Large intestine (tissue), 3 donors: Measurements from ENCODE around the gene TBC1D5. TPM values are rescaled to one million over a fixed set of nuclear protein-coding genes. Genes with fewer than 3 reads are reported as not detected.

ENCODE experiments used
- DNase-seq, 2 donors: peaks; one replicate each; pipeline versions ENCODE4 v3.0.0 to v3.0.0-alpha.2; 2013
- H3K27ac ChIP-seq: one replicate; pipeline ENCODE4 v1.5.1; 2013; ENCODE audit warnings: low read length
- H3K27me3 ChIP-seq: 2 replicates; pipeline ENCODE4 v1.6.1; 2013; ENCODE audit warnings: low read length; ENCODE audit not compliant: control insufficient read depth, insufficient read depth
- H3K36me3 ChIP-seq: 2 replicates; pipeline ENCODE4 v1.6.1; 2013; ENCODE audit warnings: low read length; ENCODE audit not compliant: control insufficient read depth, insufficient read depth
- H3K4me1 ChIP-seq: one replicate; pipeline ENCODE4 v1.6.1; 2013; ENCODE audit warnings: low read length; ENCODE audit not compliant: control insufficient read depth, insufficient read depth
- H3K4me3 ChIP-seq: one replicate; pipeline ENCODE4 v1.5.1; 2013; ENCODE audit warnings: low read length
- H3K9me3 ChIP-seq: one replicate; pipeline ENCODE4 v1.6.1; 2013; ENCODE audit warnings: mild to moderate bottlenecking, low read depth, low read length, moderate library complexity; ENCODE audit not compliant: control insufficient read depth
- WGBS: methylation state at CpG from one replicate; pipeline ENCODE4 v1.1.5; 2013; ENCODE audit warnings: low lambda C conversion rate; ENCODE audit not compliant: insufficient coverage; 5-methylcytosine and 5-hydroxymethylcytosine counted together
- polyA plus RNA-seq: library from polyadenylated mRNA; unstranded; fragments of 120-200 nt; gene quantifications from one replicate; pipeline ENCODE4 v1.2.1, GENCODE V29; 2013

Gene TBC1D5
- polyA plus RNA-seq, 1 donor, result 35.7 TPM

DNA sequence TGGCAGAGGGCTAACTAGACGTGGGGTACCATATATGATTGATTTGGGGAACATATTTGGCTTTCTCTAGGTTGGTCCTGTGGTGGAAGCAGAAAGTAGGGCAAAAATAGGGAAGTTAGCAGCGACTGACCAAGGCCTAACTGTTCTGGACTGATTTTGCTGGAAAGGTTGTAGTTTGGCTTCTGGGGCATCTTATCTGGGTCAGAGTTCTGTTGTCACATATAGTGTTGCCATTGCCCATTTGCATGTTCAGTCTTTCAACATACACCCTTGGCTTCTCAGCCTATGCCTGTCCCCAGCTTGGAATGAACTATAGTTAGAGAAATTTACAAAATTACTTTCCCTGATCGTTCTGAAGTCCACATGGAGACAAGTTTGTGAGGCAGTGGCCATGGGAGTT is 426.5 kb downstream of the TBC1D5 start:
- 67% methylated on average over 1 of the region's 3 CpGs for WGBS
- Histone ChIP-seq H3K27me3 (no peaks in the 10 kb centered on the region), H3K9me3 (no peaks in the 10 kb centered on the region), H3K4me3 (no peak overlapping the region), H3K36me3 (no peaks in the 10 kb centered on the region), H3K27ac (no peak overlapping the region), H3K4me1 (no peaks in the 10 kb centered on the region)
- no peak for DNase-seq

DNA sequence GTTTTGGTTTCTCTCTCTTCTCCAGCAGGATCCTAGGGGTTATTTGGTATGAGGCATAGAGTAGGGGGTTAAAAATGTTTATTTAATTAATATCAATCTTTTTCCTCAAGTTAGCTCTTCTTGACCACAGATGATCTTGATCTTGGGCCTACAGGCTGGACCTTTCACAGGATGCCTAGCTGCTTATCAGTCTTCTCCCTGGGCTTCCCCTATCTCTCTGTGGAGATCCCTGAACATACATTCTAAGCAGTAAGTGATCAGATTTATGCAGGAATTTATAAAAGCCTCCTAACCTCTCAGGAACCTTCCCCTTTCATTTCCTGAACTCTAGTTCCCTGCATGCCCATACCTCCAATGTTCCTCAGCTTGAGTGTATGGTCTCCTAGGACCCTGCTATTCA is 428.3 kb downstream of the TBC1D5 start:
- Histone ChIP-seq H3K27ac (no peak overlapping the region), H3K27me3 (no peaks in the 10 kb centered on the region), H3K36me3 (no peaks in the 10 kb centered on the region)

DNA sequence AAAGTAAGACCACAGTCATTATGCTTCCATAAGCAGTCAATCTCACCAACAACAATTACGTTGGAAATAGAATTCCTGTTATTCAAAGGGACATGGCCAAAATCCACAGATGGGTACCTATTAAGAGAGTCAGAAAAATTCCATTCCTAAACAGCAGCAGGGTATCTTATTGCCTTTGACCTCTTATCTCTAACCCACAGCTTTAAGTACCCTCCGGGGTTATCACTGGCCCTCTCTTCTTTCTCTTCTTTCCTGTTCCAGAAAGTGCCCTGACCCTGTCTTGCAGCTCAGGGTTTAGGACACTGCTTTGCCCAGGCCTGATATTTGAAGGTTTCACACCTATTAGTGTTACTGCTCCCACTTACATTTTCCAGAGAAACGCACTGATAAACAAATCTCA is 428.7 kb downstream of the TBC1D5 start:
- Histone ChIP-seq H3K36me3 (no peaks in the 10 kb centered on the region), H3K4me1 (no peaks in the 10 kb centered on the region), H3K27ac (no peak overlapping the region), H3K4me3 (no peak overlapping the region), H3K27me3 (no peaks in the 10 kb centered on the region), H3K9me3 (no peaks in the 10 kb centered on the region)
- DNase-seq, result no peak
- WGBS, result 63% methylated on average over 1 of the region's 3 CpGs

More for the DNA sequence above, 428.3 kb downstream of the TBC1D5 start:
- Histone ChIP-seq H3K4me3 (no peak overlapping the region), H3K4me1 (no peaks in the 10 kb centered on the region), H3K9me3 (no peaks in the 10 kb centered on the region)
- no peak for DNase-seq

DNA sequence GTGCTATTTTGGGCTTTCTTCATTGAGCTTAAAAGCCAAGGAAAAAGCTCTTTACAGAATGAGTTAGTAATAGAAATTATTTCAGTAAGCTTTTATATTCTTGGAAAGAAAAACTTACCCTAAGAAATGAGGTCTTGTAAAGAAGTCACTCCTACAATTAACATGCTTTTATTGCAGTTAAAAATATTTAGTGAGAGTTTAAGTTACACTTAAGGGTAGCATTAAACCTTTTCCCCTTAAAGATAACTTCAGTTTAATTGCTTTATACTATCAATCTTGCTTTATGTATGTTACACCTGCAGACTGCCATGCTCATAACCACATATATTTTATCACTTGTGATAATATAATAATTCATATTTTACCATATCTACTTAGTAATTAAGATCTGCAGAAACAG is 431.4 kb downstream of the TBC1D5 start:
- Histone ChIP-seq H3K9me3 (no peaks in the 10 kb centered on the region), H3K27ac (no peak overlapping the region), H3K4me3 (no peak overlapping the region), H3K36me3 (no peaks in the 10 kb centered on the region), H3K27me3 (no peaks in the 10 kb centered on the region), H3K4me1 (no peaks in the 10 kb centered on the region)
- no peak for DNase-seq

DNA sequence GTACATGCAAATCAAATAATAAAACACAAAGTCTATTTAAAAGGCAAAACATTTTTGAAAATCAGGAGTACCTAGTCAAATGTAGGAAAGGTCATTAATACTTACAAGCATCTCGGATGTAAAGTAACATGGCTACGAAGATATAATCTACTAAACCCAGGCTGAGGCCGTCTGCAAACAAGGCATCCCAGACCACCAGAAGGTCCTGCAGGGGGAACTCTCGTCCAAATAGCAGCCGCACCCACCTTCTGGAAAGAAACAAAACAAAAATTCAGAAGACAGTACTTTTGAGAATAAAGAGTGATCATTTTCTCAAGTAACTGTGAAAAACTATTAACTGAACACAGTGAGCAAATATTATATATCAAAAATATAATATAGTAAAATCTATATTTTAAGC is 434.5 kb downstream of the TBC1D5 start:
- no peak for DNase-seq
- WGBS, result 100% methylated on average over 1 of the region's 5 CpGs

DNA sequence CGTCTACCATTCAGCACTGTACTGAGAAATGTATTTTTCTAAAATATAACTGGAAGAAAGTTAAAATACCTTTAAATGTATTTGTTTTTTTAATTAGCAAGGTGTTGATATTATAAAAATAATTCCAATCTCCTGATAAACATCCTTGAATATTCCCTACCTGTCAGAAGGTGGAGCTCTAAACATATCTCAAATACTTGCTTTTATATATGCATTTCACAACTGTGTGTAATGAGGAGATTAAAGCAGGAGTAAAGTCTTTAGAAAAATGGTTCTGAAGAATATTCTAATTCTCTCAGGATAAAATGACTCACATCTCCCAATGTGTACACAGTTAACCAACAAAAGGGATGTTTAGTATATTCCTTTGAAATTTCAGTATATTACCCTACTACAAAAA is 434.9 kb downstream of the TBC1D5 start:
- no peak overlapping the region for H3K27ac ChIP-seq
- no peaks in the 10 kb centered on the region for H3K36me3 ChIP-seq
- DNase-seq, result no peak
- no peaks in the 10 kb centered on the region for H3K27me3 ChIP-seq
- WGBS, result 100% methylated on average over 1 of the region's 1 CpG
- H3K4me1 ChIP-seq, result no peaks in the 10 kb centered on the region
- H3K9me3 ChIP-seq, result no peaks in the 10 kb centered on the region
- no peak overlapping the region for H3K4me3 ChIP-seq

More for the DNA sequence above, 434.5 kb downstream of the TBC1D5 start:
- H3K36me3 ChIP-seq, result no peaks in the 10 kb centered on the region
- no peaks in the 10 kb centered on the region for H3K27me3 ChIP-seq
- no peak overlapping the region for H3K4me3 ChIP-seq
- H3K27ac ChIP-seq, result no peak overlapping the region
- no peaks in the 10 kb centered on the region for H3K9me3 ChIP-seq
- no peaks in the 10 kb centered on the region for H3K4me1 ChIP-seq

DNA sequence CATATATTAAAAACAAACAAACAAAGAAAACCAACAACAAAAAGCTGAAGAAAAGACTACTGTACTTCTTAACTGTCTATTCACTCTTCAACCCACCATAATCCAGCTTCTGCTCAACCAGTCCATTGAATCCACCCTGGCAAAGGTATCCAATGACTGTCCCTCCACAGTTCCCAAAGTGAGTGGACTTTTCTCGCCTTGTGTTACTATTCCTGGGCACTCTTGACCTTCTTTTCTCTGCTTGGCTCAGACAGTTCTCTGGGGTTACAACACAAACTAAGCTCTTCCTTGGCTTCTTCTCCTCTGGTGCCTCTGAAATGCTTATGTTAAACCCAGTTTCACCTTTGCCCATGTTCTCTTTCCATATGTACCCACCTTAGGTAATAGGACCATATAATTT is 437.5 kb downstream of the TBC1D5 start:
- Histone ChIP-seq H3K36me3 (no peaks in the 10 kb centered on the region), H3K9me3 (no peaks in the 10 kb centered on the region)

DNA sequence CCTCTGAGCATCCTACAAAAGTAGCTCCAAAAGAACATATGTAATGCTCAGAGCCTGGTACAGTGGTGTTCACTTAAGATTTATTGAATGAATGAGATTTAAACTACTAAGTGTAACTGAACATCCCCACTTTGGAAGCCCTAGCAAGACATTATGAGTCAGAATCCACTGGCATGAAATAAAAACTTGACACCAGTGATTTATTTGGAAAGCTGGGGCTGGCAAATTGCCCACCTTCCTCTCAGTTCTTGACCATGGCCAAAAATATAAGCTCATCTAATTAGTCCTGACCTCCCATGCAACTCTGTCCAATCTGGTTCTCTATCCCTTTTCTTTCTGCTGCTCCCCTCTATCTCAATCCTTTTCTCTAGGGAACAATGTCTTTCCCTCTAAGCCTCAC is 439.7 kb downstream of the TBC1D5 start:
- Histone ChIP-seq H3K36me3 (peaks cover 2% of the 10 kb centered on the region), H3K4me3 (no peak overlapping the region), H3K9me3 (no peaks in the 10 kb centered on the region), H3K4me1 (no peaks in the 10 kb centered on the region), H3K27me3 (no peaks in the 10 kb centered on the region), H3K27ac (no peak overlapping the region)
- DNase-seq, result no peak

More for the DNA sequence above, 437.5 kb downstream of the TBC1D5 start:
- Histone ChIP-seq H3K27me3 (no peaks in the 10 kb centered on the region), H3K4me3 (no peak overlapping the region), H3K27ac (no peak overlapping the region), H3K4me1 (no peaks in the 10 kb centered on the region)
- no peak for DNase-seq
- WGBS, result no CpG with 5 or more reads among the region's 1 CpG

DNA sequence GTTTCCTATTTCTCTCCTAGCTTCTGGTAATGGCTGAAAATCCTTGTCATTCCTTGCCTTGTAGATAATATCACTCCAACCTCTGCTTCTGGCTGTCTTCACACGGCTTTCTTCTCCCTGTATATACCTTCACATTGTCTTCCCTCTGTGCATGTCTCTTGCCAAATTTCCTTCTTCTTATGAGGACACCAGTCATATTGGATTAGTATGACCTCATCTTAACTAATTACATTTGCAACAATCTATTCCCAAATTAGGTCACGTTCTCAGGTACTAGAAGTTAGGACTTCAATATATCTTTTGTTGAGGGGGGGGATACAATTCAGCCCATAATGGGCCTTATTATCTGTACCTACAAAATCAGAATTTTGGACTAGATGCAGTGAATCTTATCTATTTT is 440.3 kb downstream of the TBC1D5 start:
- no CpG with 5 or more reads among the region's 2 CpGs for WGBS
- no peak overlapping the region for H3K4me3 ChIP-seq
- no peaks in the 10 kb centered on the region for H3K9me3 ChIP-seq
- H3K27ac ChIP-seq, result no peak overlapping the region
- H3K36me3 ChIP-seq, result peaks cover 5% of the 10 kb centered on the region
- H3K27me3 ChIP-seq, result no peaks in the 10 kb centered on the region
- DNase-seq, result no peak
- H3K4me1 ChIP-seq, result no peaks in the 10 kb centered on the region

DNA sequence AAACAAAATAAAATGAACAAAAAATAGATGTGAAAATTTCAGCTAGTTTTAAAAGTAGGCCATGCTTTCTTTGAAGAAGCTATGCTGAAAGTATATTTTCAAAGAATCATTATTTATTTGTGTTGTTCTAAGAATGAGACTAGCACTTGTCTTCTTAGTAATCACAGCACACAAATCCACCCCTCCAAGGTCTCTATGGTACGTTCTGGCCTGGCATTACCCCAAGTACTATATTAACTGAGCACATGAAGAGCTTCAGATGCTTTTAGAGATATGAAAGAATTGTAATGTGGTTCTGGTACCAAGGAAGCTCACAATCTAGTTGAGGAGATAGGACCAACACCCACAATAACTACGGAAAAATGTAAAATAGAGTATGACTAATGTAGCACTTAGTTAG is 441.2 kb downstream of the TBC1D5 start:
- no peak overlapping the region for H3K4me3 ChIP-seq
- no peaks in the 10 kb centered on the region for H3K27me3 ChIP-seq
- no peaks in the 10 kb centered on the region for H3K4me1 ChIP-seq
- H3K27ac ChIP-seq, result no peak overlapping the region
- no peaks in the 10 kb centered on the region for H3K9me3 ChIP-seq
- 100% methylated on average over 1 of the region's 2 CpGs for WGBS
- DNase-seq, result no peak
- peaks cover 5% of the 10 kb centered on the region for H3K36me3 ChIP-seq

DNA sequence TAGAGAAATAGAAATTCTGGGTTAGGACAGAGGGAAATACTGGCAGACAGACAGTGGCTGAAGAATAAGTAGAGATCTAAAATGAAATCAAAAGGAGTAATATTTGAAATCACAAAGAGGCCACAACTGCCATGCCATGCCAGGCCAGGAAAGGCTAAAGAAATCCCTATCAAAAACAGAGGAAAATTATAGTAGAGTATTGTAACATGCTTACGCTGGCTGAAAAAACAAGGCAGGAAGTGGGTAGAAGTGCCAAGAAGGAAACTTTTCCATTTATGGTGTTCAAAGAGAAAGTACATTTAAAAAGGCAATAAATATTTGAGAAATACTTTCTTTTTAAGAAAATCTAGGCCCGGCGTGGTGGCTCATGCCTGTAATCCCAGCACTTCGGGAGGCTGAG is 442.0 kb downstream of the TBC1D5 start:
- no peaks in the 10 kb centered on the region for H3K9me3 ChIP-seq
- no peaks in the 10 kb centered on the region for H3K27me3 ChIP-seq
- peaks cover 5% of the 10 kb centered on the region for H3K36me3 ChIP-seq
- H3K27ac ChIP-seq, result no peak overlapping the region
- DNase-seq, result no peak
- 80% methylated on average over 1 of the region's 4 CpGs for WGBS
- H3K4me3 ChIP-seq, result no peak overlapping the region
- H3K4me1 ChIP-seq, result no peaks in the 10 kb centered on the region
